CD14-positive monocyte (primary cell): ENCODE results near the gene PTPRD. TPM values are rescaled to one million over a fixed set of nuclear protein-coding genes. Genes with fewer than 3 reads are reported as not detected.

Experiments used
- DNase-seq, 3 donors: peaks; one replicate each; pipeline ENCODE4 v3.0.0-alpha.2; 2011 to 2022
- H2AFZ ChIP-seq: 2 replicates; pipeline ENCODE4 v1.6.0; 2012; ENCODE audit warnings: mild to moderate bottlenecking, low read depth, low read length, inconsistent platforms; ENCODE audit not compliant: insufficient read depth, poor library complexity, severe bottlenecking
- H3K27ac ChIP-seq, 2 donors: 1 replicate in 1 of 2; 2 replicates in 1 of 2; pipeline ENCODE4 v1.5.1; 2012 to 2013; ENCODE audit warnings: low read length in 2 of 2, control low read depth in 1 of 2, inconsistent platforms in 1 of 2, low read depth in 1 of 2, mild to moderate bottlenecking in 1 of 2
- H3K27me3 ChIP-seq, 2 donors: one replicate each; pipeline versions ENCODE4 v1.6.0 to v1.6.1; 2011 to 2013; ENCODE audit warnings: low read length in 2 of 2; ENCODE audit not compliant: control insufficient read depth in 2 of 2, insufficient read depth in 2 of 2
- H3K36me3 ChIP-seq, 2 donors: replicated peaks in 1 of 2; 1 replicate in 1 of 2; 2 replicates in 1 of 2; pipeline versions ENCODE4 v1.5.1 to v1.6.1; 2012 to 2013; ENCODE audit warnings: low read length in 2 of 2, control low read depth in 1 of 2, inconsistent platforms in 1 of 2, mild to moderate bottlenecking in 1 of 2; ENCODE audit not compliant: insufficient read depth in 2 of 2, control insufficient read depth in 1 of 2
- H3K4me1 ChIP-seq, 2 donors: 1 replicate in 1 of 2; 2 replicates in 1 of 2; pipeline versions ENCODE4 v1.5.1 to v1.6.1; 2012 to 2013; ENCODE audit warnings: low read length in 2 of 2, control low read depth in 1 of 2, inconsistent platforms in 1 of 2, mild to moderate bottlenecking in 1 of 2, moderate library complexity in 1 of 2; ENCODE audit not compliant: insufficient read depth in 2 of 2, control insufficient read depth in 1 of 2
- H3K4me2 ChIP-seq: replicated peaks from 2 replicates; pipeline ENCODE3; 2012; ENCODE audit warnings: low read length, moderate library complexity, mild to moderate bottlenecking; ENCODE audit not compliant: poor library complexity, severe bottlenecking; ENCODE audit errors: extremely low read depth
- H3K4me3 ChIP-seq, 3 experiments: fragments of 200-600 bp in 1 of 3; sonication (generic) in 1 of 3; replicated peaks in 1 of 3; 1 replicate in 2 of 3; 2 replicates in 1 of 3; pipeline ENCODE4 v1.5.1; 2011 to 2013; ENCODE audit warnings: low read length in 3 of 3, mild to moderate bottlenecking in 3 of 3, control low read depth in 2 of 3, low read depth in 2 of 3, inconsistent platforms in 1 of 3, moderate library complexity in 1 of 3
- H3K79me2 ChIP-seq: 2 replicates; pipeline ENCODE4 v1.6.0; 2012; ENCODE audit warnings: mild to moderate bottlenecking, control low read depth, inconsistent platforms, low read length, moderate library complexity; ENCODE audit not compliant: insufficient read depth
- H3K9ac ChIP-seq: 2 replicates; pipeline ENCODE4 v1.6.0; 2017; ENCODE audit warnings: low read length, mild to moderate bottlenecking; ENCODE audit not compliant: insufficient read depth, poor library complexity, severe bottlenecking
- H3K9me3 ChIP-seq, 2 donors: replicated peaks in 1 of 2; 1 replicate in 1 of 2; 2 replicates in 1 of 2; pipeline versions ENCODE4 v1.5.1 to v1.6.1; 2012 to 2013; ENCODE audit warnings: low read length in 2 of 2, control low read depth in 1 of 2; ENCODE audit not compliant: control insufficient read depth in 1 of 2, insufficient read depth in 1 of 2
- H4K20me1 ChIP-seq: 2 replicates; pipeline ENCODE4 v1.6.0; 2012; ENCODE audit warnings: mild to moderate bottlenecking, low read length, control low read depth, moderate library complexity; ENCODE audit not compliant: insufficient read depth
- H3K27ac Mint-ChIP-seq, 7 donors: one replicate each; pipeline ENCODE4 v1.8.0; 2020; ENCODE audit warnings: mild to moderate bottlenecking in 7 of 7, mixed read lengths in 7 of 7, moderate library complexity in 6 of 7, inconsistent platforms in 2 of 7
- H3K27me3 Mint-ChIP-seq, 3 donors: one replicate each; pipeline ENCODE4 v1.8.0; 2021 to 2022; ENCODE audit warnings: low read depth in 3 of 3, mild to moderate bottlenecking in 3 of 3, mixed read lengths in 3 of 3, moderate library complexity in 3 of 3, inconsistent platforms in 1 of 3
- H3K36me3 Mint-ChIP-seq, 2 donors: one replicate each; pipeline ENCODE4 v1.8.0; 2020; ENCODE audit warnings: mixed read lengths in 2 of 2, inconsistent platforms in 1 of 2, mild to moderate bottlenecking in 1 of 2
- H3K4me1 Mint-ChIP-seq: one replicate; pipeline ENCODE4 v1.8.0; 2020; ENCODE audit warnings: mild to moderate bottlenecking, mixed read lengths
- H3K4me3 Mint-ChIP-seq, 2 donors: one replicate each; pipeline ENCODE4 v1.8.0; 2020; ENCODE audit warnings: mild to moderate bottlenecking in 2 of 2, mixed read lengths in 2 of 2, moderate library complexity in 1 of 2
- H3K9me3 Mint-ChIP-seq, 7 donors: one replicate each; pipeline ENCODE4 v1.8.0; 2020 to 2022; ENCODE audit warnings: mixed read lengths in 7 of 7, mild to moderate bottlenecking in 6 of 7, moderate library complexity in 6 of 7, inconsistent platforms in 2 of 7
- WGBS: methylation state at CpG from one replicate; pipeline ENCODE4 v1.1.5; 2013; ENCODE audit warnings: missing lambda C conversion rate; ENCODE audit not compliant: insufficient coverage; 5-methylcytosine and 5-hydroxymethylcytosine counted together
- intact Hi-C, 2 donors: fragments of 100-400 bp; cut with micrococcal nuclease; formaldehyde crosslinking; loops; one replicate each; pipeline versions ENCODE4 v1.15.0 to v1.15.1; 2023
- polyA plus RNA-seq, 3 donors: library from polyadenylated mRNA; depleted of rRNA in 1 of 3; unstranded in 2 of 3; stranded (reverse) in 1 of 3; fragments of 300-500 nt in 2 of 3; fragments of >200 nt in 1 of 3; fragmentation: Illumina TruSeq in 2 of 3; gene quantifications; 1 replicate in 2 of 3; 2 replicates in 1 of 3; pipeline ENCODE4 v1.2.3, GENCODE V29; 2012 to 2021
- TF ChIP-seq, protein P1 (sequence below): fragments of 200-600 bp; IDR thresholded peaks from one replicate; pipeline ENCODE4 v1.8.0; 2022; ENCODE audit warnings: antibody characterized with exemption, mild to moderate bottlenecking

Gene PTPRD
- polyA plus RNA-seq, 3 donors: not detected

DNA sequence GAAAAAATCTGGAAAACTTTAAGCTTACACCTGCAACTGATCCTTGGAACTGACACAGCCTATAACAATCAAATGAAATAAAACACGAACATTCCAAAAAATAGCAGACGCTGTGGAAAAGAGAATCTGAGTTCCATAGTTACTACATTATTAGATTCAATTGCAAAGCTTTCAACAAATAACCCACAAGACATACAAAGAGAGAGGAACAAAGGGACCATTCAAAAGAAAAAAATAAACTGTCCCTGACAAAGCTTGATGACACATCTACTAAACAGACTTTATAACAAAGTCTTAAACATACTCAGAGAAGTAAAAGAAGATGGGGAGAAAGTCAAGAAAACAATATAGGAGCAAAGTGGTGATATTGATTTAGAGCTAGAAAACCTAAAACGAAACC lies 1123.6 kb downstream of the PTPRD start:
- Histone ChIP-seq H3K4me3 (no peak overlapping the region), H3K27me3 (no peaks in the 10 kb centered on the region), H3K36me3 (no peaks in the 10 kb centered on the region), H2AFZ (no peak overlapping the region), H3K9me3 (no peaks in the 10 kb centered on the region), H3K4me2 (no peak overlapping the region), H3K9ac (no peak overlapping the region), H3K4me1 (no peaks in the 10 kb centered on the region), H3K79me2 (no peaks in the 10 kb centered on the region), H3K27ac (no peak overlapping the region), H4K20me1 (no peaks in the 10 kb centered on the region)
- no peak for DNase-seq
- intact Hi-C loops: no loop called here
- Mint-ChIP-seq H3K27me3 (peaks cover 0 to 1% (median 0%) of the 10 kb centered on the region in 3 donors), H3K4me1 (no peaks in the 10 kb centered on the region), H3K36me3 (no peaks in the 10 kb centered on the region), H3K27ac (no peak overlapping the region), H3K4me3 (no peak overlapping the region), H3K9me3 (peaks cover under 1 to 8% (median 1%) of the 10 kb centered on the region in 7 donors)
- WGBS: no CpG with 5 or more reads among the region's 3 CpGs
- TF ChIP-seq, protein P1, sequence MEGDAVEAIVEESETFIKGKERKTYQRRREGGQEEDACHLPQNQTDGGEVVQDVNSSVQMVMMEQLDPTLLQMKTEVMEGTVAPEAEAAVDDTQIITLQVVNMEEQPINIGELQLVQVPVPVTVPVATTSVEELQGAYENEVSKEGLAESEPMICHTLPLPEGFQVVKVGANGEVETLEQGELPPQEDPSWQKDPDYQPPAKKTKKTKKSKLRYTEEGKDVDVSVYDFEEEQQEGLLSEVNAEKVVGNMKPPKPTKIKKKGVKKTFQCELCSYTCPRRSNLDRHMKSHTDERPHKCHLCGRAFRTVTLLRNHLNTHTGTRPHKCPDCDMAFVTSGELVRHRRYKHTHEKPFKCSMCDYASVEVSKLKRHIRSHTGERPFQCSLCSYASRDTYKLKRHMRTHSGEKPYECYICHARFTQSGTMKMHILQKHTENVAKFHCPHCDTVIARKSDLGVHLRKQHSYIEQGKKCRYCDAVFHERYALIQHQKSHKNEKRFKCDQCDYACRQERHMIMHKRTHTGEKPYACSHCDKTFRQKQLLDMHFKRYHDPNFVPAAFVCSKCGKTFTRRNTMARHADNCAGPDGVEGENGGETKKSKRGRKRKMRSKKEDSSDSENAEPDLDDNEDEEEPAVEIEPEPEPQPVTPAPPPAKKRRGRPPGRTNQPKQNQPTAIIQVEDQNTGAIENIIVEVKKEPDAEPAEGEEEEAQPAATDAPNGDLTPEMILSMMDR: no peak

DNA sequence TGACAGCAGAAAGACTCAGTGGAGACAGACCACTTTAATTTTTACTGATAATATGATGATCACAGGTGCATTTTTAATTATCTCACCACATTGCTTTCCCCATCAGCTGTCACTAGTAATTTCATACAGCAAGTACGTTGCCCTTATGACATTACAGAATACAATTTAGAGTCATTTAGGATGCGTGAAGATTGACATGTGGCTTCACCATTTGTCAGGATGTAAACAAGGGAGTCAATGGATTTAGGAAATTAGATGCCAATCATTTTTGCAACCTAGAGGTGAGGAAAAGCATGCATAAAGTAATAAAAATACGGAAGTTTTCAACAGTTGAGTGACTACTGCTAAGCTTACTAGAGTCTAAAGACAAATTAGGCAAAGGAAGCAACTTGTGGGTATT lies 1129.6 kb downstream of the PTPRD start:
- WGBS: 88% methylated on average over 2 of the region's 3 CpGs
- Mint-ChIP-seq H3K4me1 (no peaks in the 10 kb centered on the region), H3K4me3 (no peak overlapping the region), H3K27me3 (peaks cover 0 to 1% (median 0%) of the 10 kb centered on the region in 3 donors), H3K9me3 (peaks cover 0 to 7% (median 0%) of the 10 kb centered on the region in 7 donors), H3K36me3 (no peaks in the 10 kb centered on the region), H3K27ac (no peak overlapping the region)
- H3K27ac ChIP-seq: no peak overlapping the region
- DNase-seq: no peak
- no peaks in the 10 kb centered on the region for H4K20me1 ChIP-seq
- no peak overlapping the region for H3K9ac ChIP-seq
- TF ChIP-seq, protein P1: no peak
- H3K79me2 ChIP-seq: no peaks in the 10 kb centered on the region
- no peaks in the 10 kb centered on the region for H3K36me3 ChIP-seq
- no peaks in the 10 kb centered on the region for H3K27me3 ChIP-seq
- no peak overlapping the region for H3K4me3 ChIP-seq
- intact Hi-C loops: no loop called here
- no peaks in the 10 kb centered on the region for H3K9me3 ChIP-seq
- H3K4me2 ChIP-seq: no peak overlapping the region
- H2AFZ ChIP-seq: no peak overlapping the region
- H3K4me1 ChIP-seq: no peaks in the 10 kb centered on the region
